ENCODE results near the gene PRR7. TPM values are rescaled to one million over a fixed set of nuclear protein-coding genes. Genes with fewer than 3 reads are reported as not detected.
"Not testable (repeated sequence)": the region's sequence is repeated elsewhere in the genome, so short reads cannot be mapped to it uniquely, and the experiment has no call there.

Gene PRR7, protein sequence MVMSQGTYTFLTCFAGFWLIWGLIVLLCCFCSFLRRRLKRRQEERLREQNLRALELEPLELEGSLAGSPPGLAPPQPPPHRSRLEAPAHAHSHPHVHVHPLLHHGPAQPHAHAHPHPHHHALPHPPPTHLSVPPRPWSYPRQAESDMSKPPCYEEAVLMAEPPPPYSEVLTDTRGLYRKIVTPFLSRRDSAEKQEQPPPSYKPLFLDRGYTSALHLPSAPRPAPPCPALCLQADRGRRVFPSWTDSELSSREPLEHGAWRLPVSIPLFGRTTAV
- polyA plus RNA-seq (2013, experiment 1 of 2; ENCODE audit: insufficient read length) = 7.0 TPM
- 4.4 TPM for polyA plus RNA-seq (2013, experiment 2 of 2; ENCODE audit: insufficient read length)

DNA sequence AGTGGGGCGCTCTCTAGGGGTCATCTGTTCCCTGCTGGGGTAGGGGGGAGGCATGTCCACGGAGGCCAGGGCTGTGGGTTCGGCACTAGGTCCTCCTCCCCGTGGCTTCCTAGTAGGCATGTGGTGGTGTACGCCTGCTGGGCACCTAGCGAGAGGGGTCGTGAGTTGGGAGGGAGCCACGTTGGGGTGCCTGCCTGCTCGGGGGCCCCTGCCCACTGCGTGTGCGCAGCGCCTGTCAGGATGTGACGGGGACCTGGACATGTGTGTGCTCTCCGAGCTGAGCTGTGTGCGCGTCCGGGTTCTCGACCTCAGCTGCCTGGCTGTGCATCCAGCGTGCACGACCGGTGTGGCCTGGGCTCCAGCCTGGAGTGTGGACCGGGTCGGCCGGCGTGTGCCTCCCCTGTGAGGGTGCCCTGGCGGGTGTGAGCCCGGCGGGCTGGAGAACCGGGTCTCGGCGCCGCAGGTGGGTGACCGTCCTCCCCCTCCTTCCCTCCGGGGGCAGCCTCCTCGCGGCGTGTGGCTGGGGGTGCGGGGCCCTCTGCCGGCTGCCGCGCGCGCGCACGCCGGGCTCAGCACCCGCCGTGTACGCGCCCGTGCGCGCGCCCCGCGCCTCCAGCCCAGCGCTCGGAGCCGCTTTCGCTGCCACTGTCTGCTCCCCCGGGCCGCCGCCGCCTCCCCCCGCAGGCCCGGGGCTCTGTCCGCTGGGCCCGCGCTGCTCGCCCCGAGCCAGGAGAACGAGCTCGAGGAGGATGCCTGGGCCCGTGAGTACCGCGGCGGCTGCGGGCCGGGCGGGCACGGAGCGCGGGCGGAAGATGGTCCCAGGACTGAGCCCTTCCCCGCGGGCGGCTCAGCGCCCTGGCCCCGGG, at the start of gene PRR7:
Gene PRR7, plus strand, starts transcription at position 615 of the 866 bp plus-strand sequence. CDS start 8,254 bp downstream, outside the sequence.
- peak; percentile 70 for DNase-seq

DNA sequence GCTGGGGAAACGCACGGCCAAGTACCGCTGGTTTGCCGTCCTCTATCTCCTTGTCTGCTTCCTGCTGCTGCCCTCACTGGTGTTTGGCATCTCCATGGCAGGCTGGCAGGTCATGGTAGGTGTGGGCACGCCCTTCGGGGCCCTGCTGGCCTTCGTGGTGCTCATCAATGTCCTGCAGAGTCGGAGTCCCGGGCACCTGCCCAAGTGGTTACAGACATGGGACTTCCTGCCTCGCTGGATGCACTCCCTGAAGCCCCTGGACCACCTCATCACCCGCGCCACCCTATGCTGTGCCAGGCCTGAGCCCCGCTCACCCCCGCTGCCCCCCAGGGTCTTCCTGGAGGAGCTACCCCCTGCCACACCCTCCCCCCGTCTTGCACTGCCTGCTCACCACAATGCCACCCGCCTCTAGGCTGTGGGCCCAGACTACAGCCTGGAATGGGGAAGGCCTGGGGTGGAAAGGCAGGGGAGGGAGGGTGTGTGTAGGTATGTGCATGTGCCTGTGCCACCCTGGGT, 48.7 kb upstream of the PRR7 start:
- DNase-seq = no peak

DNA sequence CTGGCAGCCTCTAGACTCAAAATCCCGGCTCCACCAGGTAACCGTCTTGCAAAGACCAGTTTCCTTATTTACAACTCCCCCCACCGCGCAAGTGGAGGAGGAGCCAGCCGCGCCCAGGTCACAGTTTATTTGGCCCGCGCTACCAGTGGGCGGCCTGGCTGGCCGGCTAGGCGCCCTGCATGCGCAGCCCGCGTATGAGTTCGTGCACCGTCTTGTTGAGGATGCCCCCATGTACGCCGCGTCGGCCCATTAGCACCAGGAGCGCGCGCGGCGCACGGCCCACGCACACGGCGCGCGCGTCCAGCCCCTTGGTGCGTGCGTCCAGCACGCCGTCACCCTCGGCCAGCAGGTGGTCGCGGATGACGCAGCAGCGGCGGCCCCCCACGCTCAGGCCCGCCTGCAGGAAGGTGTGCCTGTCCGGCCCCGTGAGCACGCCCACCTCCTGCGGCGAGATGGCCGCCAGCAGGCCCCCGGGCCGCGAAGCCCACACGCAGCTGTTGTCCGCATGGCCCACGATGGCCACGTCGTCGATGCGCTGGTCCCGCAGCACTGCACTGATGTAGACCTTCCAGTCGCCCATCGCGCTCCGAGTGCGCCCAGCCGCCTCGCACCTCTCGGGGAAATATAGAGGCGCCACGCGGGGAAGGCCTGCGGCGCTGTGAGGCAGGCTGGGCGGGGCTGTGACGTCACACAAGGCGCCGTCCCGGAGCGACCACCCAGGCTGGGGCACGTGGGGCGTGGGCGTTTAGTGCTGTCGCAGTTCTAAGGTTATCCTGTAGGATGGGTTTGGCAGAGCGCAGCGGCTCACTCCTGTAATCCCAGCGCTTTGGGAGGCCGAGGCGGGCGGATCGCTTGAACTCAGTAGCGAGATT, 46.4 kb upstream of the PRR7 start, which contains the start of gene PFN3:
Gene PFN3, minus strand, starts transcription at position 665 of the 872 bp plus-strand sequence. Its CDS starts 85 bp downstream, at position 580.
- DNase-seq = peak; percentile 35

DNA sequence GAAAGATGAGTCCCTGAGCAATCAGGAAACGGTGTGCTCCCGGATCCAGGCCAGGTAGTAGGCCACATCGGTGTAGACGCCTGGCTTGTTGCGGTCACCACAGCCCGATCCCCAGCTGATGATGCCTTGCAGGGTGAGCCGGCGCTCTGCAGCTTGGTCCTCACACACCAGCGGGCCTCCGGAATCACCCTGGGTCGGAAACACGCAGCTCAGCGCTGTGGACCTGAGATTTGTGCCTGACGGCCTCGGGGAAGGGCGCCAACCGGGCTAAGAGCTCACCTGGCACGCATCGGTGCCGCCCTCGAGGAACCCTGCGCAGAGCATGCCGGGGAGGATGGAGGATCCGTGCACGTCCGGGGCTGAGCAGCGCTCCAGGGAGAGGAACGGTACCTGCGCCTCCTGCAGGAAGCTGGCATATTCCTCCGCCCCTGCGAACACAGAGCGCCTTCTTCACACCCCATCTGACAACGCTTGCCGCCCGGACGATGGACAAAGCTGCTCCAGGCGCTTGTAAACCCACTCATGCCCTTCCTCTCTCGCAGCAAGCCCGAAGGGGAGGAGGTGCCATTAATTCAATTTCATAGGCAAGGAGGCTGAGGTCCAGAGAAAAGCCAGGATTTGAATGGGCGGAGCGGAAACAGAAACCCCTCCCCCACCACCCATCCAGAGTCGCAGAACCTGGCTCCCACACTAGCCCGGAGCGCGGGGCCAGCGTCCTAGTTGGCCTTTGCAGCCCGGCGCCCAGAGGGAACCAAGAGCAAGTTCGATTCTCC, 44.2 kb upstream of the PRR7 start:
- peak; percentile 57 for DNase-seq

DNA sequence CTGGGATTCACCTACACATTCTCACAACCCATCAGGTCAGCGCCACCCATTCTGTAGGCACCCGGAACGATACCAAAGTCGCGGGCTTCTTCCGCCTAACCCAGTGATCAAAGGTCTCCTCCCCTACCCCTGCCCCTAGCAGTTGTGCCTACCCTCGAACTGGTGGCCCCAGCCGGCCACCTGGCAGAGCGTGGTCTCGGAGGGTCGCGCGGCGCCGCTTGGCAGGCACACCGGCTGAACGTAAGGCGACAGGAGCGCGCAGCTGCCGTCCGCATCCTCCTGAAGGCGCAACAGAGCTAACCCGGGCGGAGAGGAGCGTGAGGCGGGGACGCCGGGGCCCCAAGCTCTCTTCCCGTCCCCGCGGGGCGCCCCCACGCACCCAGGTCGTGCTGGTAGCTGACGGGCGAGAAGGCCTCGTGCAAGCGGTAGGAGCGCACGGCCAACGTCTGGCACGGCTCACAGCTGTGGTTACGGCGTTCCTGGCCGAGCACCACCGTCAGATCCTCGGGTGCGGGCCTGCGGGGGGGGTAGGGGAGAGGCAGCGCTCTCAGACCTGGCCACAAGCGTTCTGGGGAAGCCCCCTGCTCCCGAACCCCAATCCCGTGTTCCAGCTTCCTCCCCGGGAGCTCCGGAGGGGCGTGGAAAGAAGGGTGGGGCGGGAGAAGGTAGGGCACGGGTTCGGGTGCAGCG, 43.4 kb upstream of the PRR7 start:
- no peak for DNase-seq

DNA sequence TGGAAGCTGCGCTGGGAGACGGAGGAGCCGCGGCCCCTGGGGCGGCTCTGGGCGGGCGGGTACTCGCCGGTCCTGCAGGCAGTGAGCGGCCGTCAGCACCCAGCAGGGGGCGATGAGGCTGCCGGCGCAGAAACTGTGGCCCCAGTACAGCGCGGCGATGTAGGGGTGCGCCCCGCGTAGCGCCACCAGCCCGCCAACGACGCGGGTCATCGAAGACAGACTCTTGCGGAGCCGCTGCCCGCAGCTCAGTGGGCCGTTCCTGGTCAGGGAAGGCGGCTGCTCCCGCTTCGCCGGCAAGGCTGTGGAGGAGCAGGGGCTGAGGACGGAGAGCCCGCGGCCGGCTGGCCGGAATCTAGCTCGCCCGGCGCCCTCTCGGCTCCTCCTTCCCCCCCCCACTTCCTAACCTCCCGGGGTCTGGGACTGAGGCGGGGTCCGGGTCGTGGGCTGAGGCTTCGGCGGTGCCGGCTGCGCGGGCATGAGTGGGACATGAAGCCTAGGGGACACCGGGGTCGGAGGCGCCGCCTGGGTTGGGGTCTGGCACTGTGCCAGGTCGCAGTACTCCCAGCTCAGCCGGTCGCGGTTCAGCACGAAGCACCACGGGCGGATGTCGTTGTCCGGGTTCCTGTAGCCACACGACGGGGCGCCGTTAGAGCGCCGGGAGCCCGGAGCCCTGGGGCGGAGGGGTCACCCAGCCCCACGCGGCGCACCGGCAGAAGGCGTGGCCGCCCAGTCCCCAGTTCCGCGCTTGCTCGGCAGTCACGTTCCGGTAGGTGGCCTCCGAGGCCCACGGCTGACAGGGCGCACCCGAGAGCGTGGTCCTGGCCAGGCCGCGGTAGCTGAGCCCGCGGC, 42.6 kb upstream of the PRR7 start:
- DNase-seq = peak; percentile 76

DNA sequence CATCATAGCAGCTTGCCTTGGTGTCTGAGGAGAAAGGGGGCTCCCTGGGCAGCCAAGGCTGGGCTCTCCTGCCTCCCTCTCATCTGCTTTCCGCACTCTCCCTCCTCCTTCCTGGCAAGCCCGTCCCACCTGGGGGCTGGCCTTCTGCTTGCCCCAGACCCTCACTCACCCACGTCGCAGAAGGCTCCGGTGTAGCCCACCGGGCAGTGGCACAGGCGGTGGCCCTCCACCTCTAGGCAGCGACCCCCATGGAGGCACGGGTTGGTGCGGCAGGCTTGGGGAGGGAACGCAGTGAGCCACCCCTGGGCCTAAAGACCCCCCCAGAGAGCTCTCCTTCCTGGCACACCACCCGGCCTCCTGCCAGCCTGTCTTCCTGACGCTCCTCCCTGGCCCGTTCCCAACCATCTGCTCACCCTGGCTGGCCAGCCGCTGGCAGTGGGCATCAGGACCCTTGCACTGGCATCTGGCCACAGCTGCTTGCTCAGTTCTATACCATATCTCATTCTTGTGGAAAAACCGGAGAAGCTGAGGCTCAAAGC, 41.9 kb upstream of the PRR7 start:
- DNase-seq = no peak

DNA sequence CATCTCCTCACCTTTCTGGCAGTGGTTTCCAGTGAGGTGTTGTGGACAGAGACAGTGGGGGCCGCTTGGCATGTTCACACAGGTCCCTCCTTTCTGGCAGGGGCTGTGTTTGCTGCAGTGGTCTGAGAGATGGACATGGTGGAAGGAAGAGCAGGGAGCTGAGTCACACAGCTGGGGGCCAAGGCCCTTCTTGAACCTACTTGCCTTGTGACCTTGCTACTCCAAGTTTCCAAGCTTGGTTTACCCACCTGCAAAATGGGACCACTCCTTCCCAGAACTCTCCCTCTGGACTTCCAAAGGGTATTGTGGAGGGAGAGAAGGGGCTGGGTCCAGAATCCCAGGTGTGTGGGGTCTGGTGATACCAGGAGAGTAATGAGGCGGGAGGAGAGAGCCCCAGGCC, 41.3 kb upstream of the PRR7 start:
- DNase-seq = no peak

DNA sequence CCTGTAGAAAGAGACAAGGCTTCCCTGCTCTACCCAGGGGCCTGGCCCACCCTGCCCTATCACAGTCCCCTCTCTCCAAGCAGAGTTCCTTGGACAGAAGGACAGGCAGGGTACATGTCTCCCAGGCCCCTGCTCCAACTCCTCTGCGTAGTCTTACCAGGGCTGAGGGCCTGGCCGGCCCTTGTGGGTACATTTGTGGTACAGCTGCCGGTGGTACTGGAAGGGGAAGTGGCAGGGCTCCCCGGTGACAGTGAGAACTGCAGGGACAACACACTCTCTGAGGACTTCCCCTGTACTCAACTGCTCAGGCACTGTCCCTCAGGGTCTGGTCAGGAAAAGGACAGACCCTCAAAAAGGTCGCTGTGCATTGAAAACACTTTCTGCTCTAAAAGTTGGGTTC, 40.8 kb upstream of the PRR7 start:
- DNase-seq = no peak

DNA sequence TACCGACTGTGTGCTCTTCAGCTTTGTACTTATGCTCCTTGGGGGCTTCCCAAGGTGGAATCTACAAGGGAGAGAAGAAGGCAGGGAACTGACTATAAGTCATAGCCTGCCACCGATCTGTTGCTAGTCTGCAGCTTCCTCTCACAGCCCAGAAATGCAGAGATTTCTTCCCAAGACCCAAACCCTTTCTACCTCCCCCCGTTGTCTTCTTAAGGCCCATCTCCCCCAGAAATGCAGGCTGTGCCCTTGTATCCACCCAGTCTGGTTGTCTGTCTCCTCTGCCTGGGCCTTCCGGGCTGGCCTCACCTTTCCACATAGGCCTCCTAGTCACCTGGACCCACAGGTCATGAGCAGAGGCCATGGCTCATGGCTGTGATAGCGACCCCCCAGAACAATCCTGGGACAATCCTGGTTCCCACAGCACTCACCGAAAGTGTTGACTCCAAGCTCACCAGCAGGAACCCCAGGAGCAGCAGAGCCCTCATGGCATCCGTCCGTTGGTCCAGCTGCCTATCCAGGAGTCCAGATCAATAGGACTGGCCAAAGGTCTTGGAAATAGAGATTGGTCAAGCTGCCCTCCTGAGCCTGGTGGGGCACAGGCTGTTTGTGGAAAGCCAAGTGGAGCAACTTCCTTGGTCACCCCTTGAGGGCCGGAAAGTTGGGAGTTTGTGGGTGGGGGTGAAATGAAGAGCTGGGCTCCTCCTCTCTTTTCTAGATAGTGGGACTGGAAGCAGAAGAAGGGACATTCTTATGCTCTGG, 37.4 kb upstream of the PRR7 start, which contains the start of gene F12:
Gene F12, minus strand, starts transcription at position 522 of the 759 bp plus-strand sequence. Its CDS starts 37 bp downstream, at position 485.
- DNase-seq = no peak

DNA sequence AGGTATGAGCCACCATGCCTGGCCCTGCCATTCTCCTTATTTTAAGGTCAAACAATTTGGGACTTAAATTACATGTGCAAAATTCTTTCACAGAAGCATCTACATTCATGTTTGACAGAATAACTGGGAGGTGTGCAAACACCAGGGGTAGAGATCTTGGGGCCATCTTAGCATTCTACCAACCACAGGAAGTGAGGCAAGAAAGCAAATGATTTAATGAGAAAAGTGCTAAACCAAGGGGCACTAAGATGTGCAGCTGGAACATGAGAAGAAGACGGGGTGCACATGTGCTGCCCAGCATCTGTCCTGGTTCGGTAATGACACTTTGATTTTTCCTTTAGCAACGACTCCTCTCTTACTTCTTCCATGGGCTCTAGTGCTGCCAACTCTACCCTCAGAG, 36.0 kb upstream of the PRR7 start:
- DNase-seq = no peak

DNA sequence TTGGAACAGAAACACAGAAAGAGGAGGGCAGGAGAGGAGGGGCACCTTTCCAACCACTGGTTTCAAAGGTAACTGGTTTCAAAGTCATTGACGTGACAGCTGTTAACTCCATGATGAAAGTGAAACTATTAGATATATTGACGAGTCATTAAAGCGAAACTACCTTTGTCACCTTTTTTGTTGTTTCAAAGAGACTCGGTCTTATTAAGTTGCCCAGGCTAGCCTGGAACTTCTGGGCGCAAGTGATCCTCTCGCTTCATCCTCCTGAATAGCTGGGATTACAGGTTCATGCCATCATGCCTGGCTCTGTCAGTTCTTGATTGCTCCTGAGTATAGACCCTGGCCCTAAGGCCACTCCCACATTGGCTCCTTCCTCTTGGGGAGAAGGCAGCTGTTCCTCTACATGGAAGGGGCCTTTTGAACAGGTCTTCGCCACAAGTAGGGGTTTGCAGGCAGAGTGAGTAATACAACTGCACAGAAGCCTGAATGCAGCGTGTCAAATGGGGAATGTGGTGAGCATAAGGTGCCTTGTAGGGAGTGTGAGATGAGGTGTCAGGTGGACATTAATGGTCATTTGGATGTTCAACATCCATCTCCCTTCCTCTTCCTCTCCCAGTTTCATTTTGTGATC, 33.9 kb upstream of the PRR7 start:
- no peak for DNase-seq

DNA sequence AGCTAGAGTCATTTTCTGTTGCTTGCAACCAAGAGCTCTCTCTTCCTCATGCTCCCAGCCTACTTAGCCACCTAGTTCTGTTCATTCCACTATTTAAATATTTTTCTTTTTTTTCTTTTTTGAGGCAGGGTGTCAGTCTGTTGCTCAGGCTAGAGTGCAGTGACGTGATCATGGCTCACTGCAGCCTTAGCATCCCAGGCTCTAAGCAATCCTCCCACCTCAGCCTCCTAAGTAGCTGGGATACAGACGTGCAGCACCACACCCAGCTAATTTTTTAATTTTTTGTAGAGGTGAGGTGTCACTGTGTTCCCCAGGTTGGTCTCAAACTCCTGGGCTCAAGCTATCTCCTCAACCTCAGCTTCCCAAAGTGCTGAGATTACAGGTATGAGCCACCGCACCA, 32.1 kb upstream of the PRR7 start:
- DNase-seq = no peak

DNA sequence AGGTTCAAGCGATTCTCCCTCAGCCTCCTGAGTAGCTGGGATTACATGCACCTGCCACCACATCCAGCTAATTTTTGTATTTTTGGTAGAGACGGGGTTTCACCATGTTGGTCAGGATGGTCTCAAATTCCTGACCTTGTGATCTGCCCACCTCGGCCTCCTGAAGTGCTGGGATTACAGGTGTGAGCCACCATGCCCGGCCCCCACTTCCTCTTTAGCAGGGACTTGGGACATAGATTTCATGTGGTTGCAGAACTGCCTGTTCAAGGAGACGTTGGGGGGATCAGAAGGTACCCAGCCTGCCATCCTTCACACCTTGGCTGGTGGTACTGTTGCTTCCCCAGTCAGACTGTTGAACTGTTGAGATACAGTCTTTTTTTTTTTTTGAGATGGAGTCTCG, 29.5 kb upstream of the PRR7 start:
- not testable (repeated sequence) for DNase-seq

DNA sequence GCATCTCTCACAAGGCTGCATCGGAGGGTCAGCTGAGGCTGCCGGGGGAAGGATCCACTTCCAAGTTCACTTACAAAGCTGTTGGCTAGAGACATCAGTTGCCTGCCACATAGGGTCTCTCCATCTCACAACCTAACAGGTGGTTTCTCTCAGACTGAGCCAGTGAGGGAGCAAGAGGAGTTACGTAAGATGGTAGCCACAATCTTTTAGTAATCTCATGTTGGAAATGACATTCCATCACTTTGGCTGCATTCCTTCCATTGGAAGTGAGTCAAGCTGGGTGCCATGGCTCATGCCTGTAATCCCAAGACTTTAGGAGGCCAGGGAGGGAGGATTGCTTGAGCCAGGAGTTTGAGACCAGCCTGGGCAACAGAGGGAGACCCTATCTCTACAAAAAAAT, 27.6 kb upstream of the PRR7 start:
- peak; percentile 45 for DNase-seq

DNA sequence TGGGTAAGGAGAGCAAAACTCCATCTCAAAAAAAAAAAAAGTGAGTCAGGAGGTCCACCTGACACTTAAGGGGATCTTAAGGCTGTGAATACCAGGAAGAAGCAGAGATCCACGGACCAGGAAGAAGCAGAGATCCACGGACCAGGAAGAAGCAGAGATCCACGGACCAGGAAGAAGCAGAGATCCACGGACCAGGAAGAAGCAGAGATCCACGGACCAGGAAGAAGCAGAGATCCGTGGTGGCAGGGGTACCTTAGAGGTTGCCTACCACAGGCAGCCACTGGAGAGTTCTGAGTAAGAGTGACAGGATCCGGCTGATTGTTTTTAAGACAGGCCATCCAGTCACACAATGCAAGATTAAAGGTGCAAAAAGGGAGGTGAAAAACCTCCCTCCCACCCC, 26.1 kb upstream of the PRR7 start:
- DNase-seq = not testable (repeated sequence)

DNA sequence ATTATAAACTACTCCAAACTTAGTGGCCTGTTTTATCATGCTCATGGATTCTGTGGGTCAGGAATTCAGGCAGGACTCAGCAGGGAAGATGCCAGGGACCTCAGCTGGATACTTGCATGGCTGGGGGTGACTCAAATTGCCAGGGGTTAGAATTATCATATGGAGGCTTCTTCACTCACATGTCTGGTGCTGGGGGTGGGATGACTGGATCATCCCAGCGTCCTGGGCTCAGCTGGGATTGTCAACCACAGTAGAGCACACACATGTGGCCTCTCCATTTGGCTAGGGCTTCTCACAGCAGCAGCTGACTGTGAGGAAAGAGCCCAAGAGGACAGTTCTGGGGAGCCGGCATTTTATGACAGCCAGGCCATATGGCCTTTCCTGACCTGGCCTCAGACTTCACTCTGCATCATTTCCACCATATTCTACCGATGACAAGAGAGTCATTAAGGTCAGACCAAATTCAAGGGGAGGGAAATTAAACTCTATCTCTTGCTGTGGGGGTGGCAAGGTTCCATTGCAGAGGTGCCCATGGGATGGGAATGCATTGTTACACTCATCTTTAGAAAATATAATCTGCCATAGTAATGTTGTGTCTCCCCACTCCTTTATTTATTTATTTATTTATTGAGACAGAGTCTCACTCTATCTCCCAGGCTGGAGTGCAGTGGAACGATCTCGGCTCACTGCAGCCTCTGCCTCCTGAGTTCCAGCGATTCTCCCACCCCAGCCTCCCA, 25.4 kb upstream of the PRR7 start:
- DNase-seq = no peak

All from fibroblast of skin of back (primary cell).